Endodermal cell (in vitro differentiated cells): ENCODE results near the gene CADM3. TPM values are rescaled to one million over a fixed set of nuclear protein-coding genes. Genes with fewer than 3 reads are reported as not detected.

Experiments used
- DNase-seq: peaks from one replicate; pipeline ENCODE4 v3.0.0-alpha.2; 2017
- H3K27ac ChIP-seq: 2 replicates; pipeline ENCODE4 v1.5.1; 2013; ENCODE audit warnings: mild to moderate bottlenecking, low read depth, low read length, moderate library complexity
- H3K27me3 ChIP-seq: 2 replicates; pipeline ENCODE4 v1.6.1; 2013; ENCODE audit warnings: mild to moderate bottlenecking, low read length, moderate library complexity; ENCODE audit not compliant: insufficient read depth, control insufficient read depth, poor library complexity, severe bottlenecking
- H3K36me3 ChIP-seq: 2 replicates; pipeline ENCODE4 v1.7.0; 2013; ENCODE audit warnings: mild to moderate bottlenecking, low read length, moderate library complexity; ENCODE audit not compliant: control insufficient read depth, insufficient read depth
- H3K4me1 ChIP-seq: one replicate; pipeline ENCODE4 v1.7.0; 2013; ENCODE audit warnings: low read length; ENCODE audit not compliant: control insufficient read depth, insufficient read depth
- H3K4me3 ChIP-seq: 2 replicates; pipeline ENCODE4 v1.5.1; 2013; ENCODE audit warnings: mild to moderate bottlenecking, low read length, moderate library complexity
- H3K9ac ChIP-seq: 2 replicates; pipeline ENCODE4 v1.6.1; 2013; ENCODE audit warnings: mild to moderate bottlenecking, low read length, moderate library complexity; ENCODE audit not compliant: poor library complexity, severe bottlenecking; ENCODE audit errors: extremely low read depth
- H3K9me3 ChIP-seq: 2 replicates; pipeline ENCODE4 v1.6.1; 2013; ENCODE audit warnings: mild to moderate bottlenecking, low read length, moderate library complexity; ENCODE audit not compliant: control insufficient read depth
- H3K27ac Mint-ChIP-seq: 2 replicates; pipeline ENCODE4 v1.8.0; 2020; ENCODE audit warnings: mixed read lengths
- H3K27me3 Mint-ChIP-seq: 2 replicates; pipeline ENCODE4 v1.8.0; 2021; ENCODE audit warnings: mild to moderate bottlenecking, mixed read lengths; ENCODE audit not compliant: insufficient read depth
- H3K36me3 Mint-ChIP-seq: 2 replicates; pipeline ENCODE4 v1.8.0; 2020; ENCODE audit warnings: low read depth, mixed read lengths
- H3K4me1 Mint-ChIP-seq: 2 replicates; pipeline ENCODE4 v1.8.0; 2020; ENCODE audit warnings: mixed read lengths
- H3K4me3 Mint-ChIP-seq: 2 replicates; pipeline ENCODE4 v1.8.0; 2020; ENCODE audit warnings: mild to moderate bottlenecking, moderate library complexity, mixed read lengths
- H3K9me3 Mint-ChIP-seq: 2 replicates; pipeline ENCODE4 v1.8.0; 2020; ENCODE audit warnings: mild to moderate bottlenecking, mixed read lengths
- WGBS, 2 experiments: methylation state at CpG; one replicate each; pipeline versions ENCODE4 v1.1.5 to v1.1.7; 2013; ENCODE audit warnings: missing lambda C conversion rate in 2 of 2, mixed read lengths in 1 of 2; ENCODE audit not compliant: insufficient coverage in 1 of 2, insufficient read length in 1 of 2; 5-methylcytosine and 5-hydroxymethylcytosine counted together
- total RNA-seq, 2 donors: library from RNA; stranded (reverse); fragmentation: NEBNext Ultra II Directional in 1 of 2; extraction: Animal tissue kit (Norgen Biotek cat#: 25700) in 1 of 2; gene quantifications; 2 replicates in 1 of 2; 3 replicates in 1 of 2; pipeline ENCODE4 v1.2.1, GENCODE V29; 2021
- TF ChIP-seq, protein P1 (sequence below): fragments of 200-600 bp; sonication (generic); conservative IDR thresholded peaks from 2 replicates; pipeline ENCODE4 v1.5.0; 2021; ENCODE audit warnings: antibody characterized with exemption, mild to moderate bottlenecking

The CADM3 gene
- total RNA-seq, 2 donors from 2014 or later, result 2.4 to 4.0 TPM

DNA sequence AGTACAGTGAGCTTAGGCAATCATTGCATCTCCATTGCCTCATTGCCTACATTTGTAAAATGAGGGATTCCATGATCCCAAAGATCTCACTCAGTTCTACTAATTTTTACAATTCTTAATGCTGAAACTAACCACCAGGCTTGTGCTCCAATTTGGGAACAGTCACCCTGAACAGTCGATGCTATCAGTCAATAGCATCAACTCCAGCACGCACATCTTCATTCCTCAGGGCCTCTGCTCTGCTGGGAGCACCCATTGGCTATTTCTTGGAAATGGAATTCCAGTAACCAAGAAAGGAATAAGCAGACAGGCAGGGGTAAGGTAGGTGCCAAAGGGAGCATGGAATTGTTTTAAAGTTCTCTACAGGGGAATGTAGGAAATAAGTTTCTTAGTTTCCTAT lies 19.0 kb downstream of the CADM3 start:
- no peaks in the 10 kb centered on the region for H3K9me3 Mint-ChIP-seq
- no peak for DNase-seq
- H3K9ac ChIP-seq, result no peak overlapping the region
- no peaks in the 10 kb centered on the region for H3K27me3 ChIP-seq
- peaks cover 11% of the 10 kb centered on the region for H3K27me3 Mint-ChIP-seq
- WGBS, 2 experiments, result 89% methylated on average over 2 of the region's 2 CpGs; no CpG with 5 or more reads in 1 of the 2 experiments
- H3K27ac ChIP-seq, result no peak overlapping the region
- H3K9me3 ChIP-seq, result no peaks in the 10 kb centered on the region
- TF ChIP-seq, protein P1, sequence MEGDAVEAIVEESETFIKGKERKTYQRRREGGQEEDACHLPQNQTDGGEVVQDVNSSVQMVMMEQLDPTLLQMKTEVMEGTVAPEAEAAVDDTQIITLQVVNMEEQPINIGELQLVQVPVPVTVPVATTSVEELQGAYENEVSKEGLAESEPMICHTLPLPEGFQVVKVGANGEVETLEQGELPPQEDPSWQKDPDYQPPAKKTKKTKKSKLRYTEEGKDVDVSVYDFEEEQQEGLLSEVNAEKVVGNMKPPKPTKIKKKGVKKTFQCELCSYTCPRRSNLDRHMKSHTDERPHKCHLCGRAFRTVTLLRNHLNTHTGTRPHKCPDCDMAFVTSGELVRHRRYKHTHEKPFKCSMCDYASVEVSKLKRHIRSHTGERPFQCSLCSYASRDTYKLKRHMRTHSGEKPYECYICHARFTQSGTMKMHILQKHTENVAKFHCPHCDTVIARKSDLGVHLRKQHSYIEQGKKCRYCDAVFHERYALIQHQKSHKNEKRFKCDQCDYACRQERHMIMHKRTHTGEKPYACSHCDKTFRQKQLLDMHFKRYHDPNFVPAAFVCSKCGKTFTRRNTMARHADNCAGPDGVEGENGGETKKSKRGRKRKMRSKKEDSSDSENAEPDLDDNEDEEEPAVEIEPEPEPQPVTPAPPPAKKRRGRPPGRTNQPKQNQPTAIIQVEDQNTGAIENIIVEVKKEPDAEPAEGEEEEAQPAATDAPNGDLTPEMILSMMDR, result no peak
- H3K4me1 ChIP-seq, result no peaks in the 10 kb centered on the region
- no peaks in the 10 kb centered on the region for H3K36me3 ChIP-seq
- H3K4me3 Mint-ChIP-seq, result no peak overlapping the region
- no peak overlapping the region for H3K4me3 ChIP-seq
- peaks cover 28% of the 10 kb centered on the region for H3K4me1 Mint-ChIP-seq
- H3K27ac Mint-ChIP-seq, result no peak overlapping the region
- H3K36me3 Mint-ChIP-seq, result no peaks in the 10 kb centered on the region

DNA sequence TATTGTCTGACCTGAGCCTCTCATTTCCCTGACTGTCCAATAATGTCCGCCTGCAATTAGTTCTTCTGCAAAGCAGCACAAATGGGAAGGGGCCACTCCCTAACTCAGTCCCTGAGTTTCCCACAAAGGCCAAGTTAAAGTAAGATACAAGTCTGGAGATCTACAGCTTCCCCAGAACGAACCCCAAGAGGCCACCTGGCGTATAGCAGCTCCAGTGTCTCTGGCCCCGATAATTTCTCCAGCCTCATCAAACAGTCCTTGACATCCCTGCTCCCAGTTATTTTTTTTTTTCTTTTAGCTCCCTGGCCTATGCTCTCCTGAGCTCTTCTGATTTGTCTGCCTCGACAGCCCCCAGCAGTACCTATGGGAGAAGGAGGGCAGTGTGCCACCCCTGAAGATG lies 25.1 kb downstream of the CADM3 start:
- TF ChIP-seq, protein P1, result peak; percentile 68
- no peak overlapping the region for H3K27ac ChIP-seq
- no peaks in the 10 kb centered on the region for H3K27me3 ChIP-seq
- H3K27ac Mint-ChIP-seq, result no peak overlapping the region
- no peaks in the 10 kb centered on the region for H3K27me3 Mint-ChIP-seq
- no peak overlapping the region for H3K9ac ChIP-seq
- peaks cover 3% of the 10 kb centered on the region for H3K4me1 Mint-ChIP-seq
- no peak overlapping the region for H3K4me3 ChIP-seq
- H3K4me3 Mint-ChIP-seq, result no peak overlapping the region
- H3K36me3 Mint-ChIP-seq, result no peaks in the 10 kb centered on the region
- H3K4me1 ChIP-seq, result no peaks in the 10 kb centered on the region
- peak; percentile 74 for DNase-seq
- H3K9me3 Mint-ChIP-seq, result no peaks in the 10 kb centered on the region
- H3K36me3 ChIP-seq, result no peaks in the 10 kb centered on the region
- H3K9me3 ChIP-seq, result no peaks in the 10 kb centered on the region
- 69 to 74% methylated on average over 4 to 5 of the region's 5 CpGs for WGBS, 2 experiments

DNA sequence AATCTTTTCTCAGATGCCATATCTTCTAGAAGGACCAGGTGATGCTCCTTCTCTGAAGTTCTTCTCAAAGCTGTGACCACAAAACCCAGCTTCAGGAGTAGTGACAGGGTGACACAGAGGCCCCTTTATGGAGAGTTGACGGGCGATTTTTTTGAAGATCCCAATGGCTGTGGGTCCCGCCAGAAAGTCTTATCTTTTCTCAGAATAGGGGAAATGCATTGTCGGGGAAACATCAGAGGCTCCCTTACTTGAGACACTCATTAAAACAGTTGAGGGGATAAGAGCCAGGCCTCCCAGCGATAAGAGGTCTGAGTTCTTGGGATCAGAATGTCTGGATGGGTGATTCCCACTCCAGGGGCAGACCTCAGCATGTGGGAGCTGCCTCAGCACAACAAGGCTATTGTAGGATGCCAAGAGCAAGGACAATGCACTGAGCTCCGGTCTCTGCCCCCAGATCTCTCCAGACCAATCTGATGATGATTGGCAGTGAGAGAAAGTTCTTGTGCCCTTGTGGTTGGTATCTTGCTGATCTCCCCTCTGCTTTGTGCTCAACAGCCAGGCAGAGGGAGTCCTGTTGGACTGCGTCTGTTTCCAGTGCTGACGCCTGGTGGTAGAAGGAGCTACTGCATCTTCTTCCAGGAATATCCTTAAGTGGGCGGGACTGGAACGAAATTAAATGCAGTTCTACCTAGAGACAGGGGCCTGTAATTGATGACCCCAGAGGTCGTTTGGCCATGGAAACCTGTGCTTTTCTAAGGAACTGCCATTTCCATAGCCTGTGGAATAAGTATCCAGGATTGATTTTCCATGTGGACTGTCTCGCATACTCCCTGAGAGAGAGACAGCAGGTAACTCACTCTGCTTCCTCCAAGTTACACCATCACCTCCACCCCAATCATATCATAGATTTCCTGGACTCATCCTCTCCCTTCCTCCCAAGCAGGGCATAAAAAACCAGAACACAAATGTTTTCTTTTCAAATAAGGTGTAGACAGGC lies 26.4 kb downstream of the CADM3 start:
- TF ChIP-seq, protein P1, result peak; percentile 91
- H3K4me1 Mint-ChIP-seq, result peaks cover 3% of the 10 kb centered on the region
- 50 to 51% methylated on average over 9 to 12 of the region's 12 CpGs for WGBS, 2 experiments
- no peak overlapping the region for H3K27ac Mint-ChIP-seq
- Histone ChIP-seq H3K9me3 (no peaks in the 10 kb centered on the region), H3K27me3 (no peaks in the 10 kb centered on the region), H3K9ac (no peak overlapping the region), H3K4me3 (no peak overlapping the region), H3K36me3 (no peaks in the 10 kb centered on the region), H3K27ac (no peak overlapping the region), H3K4me1 (no peaks in the 10 kb centered on the region)
- H3K9me3 Mint-ChIP-seq, result no peaks in the 10 kb centered on the region
- H3K36me3 Mint-ChIP-seq, result no peaks in the 10 kb centered on the region
- no peak overlapping the region for H3K4me3 Mint-ChIP-seq
- no peaks in the 10 kb centered on the region for H3K27me3 Mint-ChIP-seq
- peak; percentile 93 for DNase-seq
